Measurements from ENCODE around the gene KRT78.

KRT78 gene

DNA sequence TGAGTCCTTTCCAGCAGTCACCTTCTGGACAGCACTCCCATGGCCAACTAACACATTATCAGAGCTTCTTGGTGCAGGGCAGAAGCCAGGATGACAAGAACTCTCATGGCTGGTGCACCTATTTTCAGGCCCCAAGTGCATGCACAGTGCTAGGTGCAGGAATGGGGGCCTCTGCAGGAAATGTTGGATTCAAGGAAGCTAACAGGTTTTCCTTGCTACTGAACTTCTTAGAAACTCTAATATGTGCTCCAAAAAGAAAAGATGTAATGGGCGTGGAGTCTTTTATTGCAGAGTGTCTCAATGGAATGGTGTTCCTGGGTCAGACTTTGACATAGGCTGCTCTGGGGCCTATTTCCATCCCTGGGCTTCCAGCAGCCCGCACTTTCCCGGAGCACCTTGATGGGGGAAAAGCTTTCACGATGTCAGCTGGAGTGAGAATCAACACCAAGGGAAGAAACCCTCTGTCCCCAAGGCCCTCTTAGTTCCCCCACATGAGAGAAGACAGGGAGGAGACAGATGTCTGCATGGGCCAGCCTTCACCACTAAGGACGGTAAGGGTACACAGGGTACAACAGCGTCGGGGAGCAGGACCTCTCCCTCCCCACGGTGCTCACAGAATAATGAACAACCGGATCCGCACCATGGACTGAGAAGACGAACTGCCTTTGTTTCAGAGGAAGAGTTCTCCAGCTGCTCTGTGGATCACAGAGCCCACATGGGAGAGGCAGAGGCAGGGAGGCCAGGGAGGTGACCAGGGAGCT, 59.7 kb downstream of the KRT78 start:
- no peak for DNase-seq (ENCODE audit: low read depth)
- TF ChIP-seq, protein P1, sequence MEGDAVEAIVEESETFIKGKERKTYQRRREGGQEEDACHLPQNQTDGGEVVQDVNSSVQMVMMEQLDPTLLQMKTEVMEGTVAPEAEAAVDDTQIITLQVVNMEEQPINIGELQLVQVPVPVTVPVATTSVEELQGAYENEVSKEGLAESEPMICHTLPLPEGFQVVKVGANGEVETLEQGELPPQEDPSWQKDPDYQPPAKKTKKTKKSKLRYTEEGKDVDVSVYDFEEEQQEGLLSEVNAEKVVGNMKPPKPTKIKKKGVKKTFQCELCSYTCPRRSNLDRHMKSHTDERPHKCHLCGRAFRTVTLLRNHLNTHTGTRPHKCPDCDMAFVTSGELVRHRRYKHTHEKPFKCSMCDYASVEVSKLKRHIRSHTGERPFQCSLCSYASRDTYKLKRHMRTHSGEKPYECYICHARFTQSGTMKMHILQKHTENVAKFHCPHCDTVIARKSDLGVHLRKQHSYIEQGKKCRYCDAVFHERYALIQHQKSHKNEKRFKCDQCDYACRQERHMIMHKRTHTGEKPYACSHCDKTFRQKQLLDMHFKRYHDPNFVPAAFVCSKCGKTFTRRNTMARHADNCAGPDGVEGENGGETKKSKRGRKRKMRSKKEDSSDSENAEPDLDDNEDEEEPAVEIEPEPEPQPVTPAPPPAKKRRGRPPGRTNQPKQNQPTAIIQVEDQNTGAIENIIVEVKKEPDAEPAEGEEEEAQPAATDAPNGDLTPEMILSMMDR (IDR thresholded peaks at IDR 0.05; ENCODE audit: low read depth, low read length, missing control alignments) = no peak

DNA sequence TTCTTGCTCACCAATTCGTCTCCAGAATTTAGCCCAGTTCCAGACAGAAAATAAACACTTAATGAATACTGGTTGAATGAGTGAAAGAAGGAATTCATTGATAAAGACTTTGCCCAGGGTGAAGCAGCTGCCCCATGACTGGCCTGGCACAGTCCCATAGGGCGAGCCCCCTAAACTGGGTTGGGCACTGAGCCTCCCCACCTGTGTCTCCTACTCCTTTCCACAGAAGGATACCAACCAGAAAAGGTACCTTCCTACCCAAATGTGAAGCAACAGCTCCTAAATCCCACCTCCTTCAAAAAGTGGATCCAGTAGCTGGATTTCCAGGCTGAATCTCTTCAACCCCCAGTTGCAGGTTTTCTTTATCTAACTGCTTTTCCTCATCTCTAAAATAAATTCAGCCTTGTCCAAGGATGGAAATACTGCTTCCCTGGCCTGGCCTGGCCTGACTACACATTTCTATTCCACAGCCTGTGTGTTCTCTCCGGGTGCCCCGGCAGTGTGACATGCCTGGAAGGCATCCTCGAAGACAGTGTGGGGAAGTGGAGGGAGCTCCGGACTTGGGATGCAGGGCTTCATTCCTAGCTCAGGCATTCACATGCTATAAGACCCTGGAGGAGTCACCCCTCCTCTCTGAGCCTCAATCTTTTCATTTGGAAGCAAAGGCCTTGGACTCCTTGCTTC, 60.5 kb downstream of the KRT78 start:
- no peak overlapping the region for H3K4me3 ChIP-seq (ENCODE audit: low read depth, low read length)
- TF ChIP-seq, protein P1 (IDR thresholded peaks at IDR 0.05; ENCODE audit: low read depth, low read length, missing control alignments) = no peak
- DNase-seq (ENCODE audit: low read depth) = no peak

More for the DNA sequence above, 59.7 kb downstream of the KRT78 start:
- no peak overlapping the region for H3K4me3 ChIP-seq (ENCODE audit: low read depth, low read length)

All from GM12864 (cell line).